HepG2 (cell line): Measurements from ENCODE around the gene RAD51. TPM values are rescaled to one million over a fixed set of nuclear protein-coding genes. Genes with fewer than 3 reads are reported as not detected.

Experiments
- ATAC-seq: fragments of 200-7000 bp; cut with Tn5 transposase; 3 replicates; pipeline ENCODE4 v1.9.1; 2020; ENCODE audit warnings: mild to moderate bottlenecking, moderate library complexity
- BruUV-seq: library from RNA; stranded (reverse); fragments of 400-500 nt; replicated peaks from 2 replicates; lab custom pipeline; 2021; lab: Mats Ljungman, UMichigan
- CTCF ChIA-PET: fragments of 300-600 bp; formaldehyde crosslinking; extraction: SDS; loops from one replicate; lab custom pipeline; 2021; ENCODE audit warnings: low total read pairs, inconsistent platforms, low intra/inter-chr PET ratio; lab: Yijun Ruan, JAX
- POLR2A ChIA-PET: fragments of 350-600 bp; sonication (Branson Sonifier 250); formaldehyde crosslinking; loops from one replicate; lab custom pipeline; 2020; ENCODE audit warnings: antibody characterized with exemption, inconsistent platforms; lab: Yijun Ruan, JAX
- DNase-seq: peaks from one replicate; pipeline ENCODE4 v3.0.0-alpha.2; 2015; ENCODE audit warnings: low spot score
- FAIRE-seq: peaks from 3 replicates; lab custom pipeline; 2011; peaks lifted over from hg19 to GRCh38; lab: Jason Lieb, UNC
- H2AFZ ChIP-seq: one replicate; pipeline ENCODE4 v1.6.1; 2011; ENCODE audit warnings: low read length, inconsistent platforms
- H3K27ac ChIP-seq: fragments of 300-600 bp; 3 replicates; pipeline ENCODE4 v1.8.0; 2011; ENCODE audit warnings: mixed run types, mild to moderate bottlenecking, mixed read lengths, low read length, inconsistent platforms; ENCODE audit not compliant: insufficient read depth; ENCODE audit errors: extremely low read length
- H3K27me3 ChIP-seq, 2 experiments: fragments of 200-600 bp in 1 of 2; 2 replicates in 1 of 2; 3 replicates in 1 of 2; pipeline versions ENCODE4 v1.6.0 to v1.8.0; 2011; ENCODE audit warnings: low read length in 2 of 2, mild to moderate bottlenecking in 2 of 2, moderate library complexity in 2 of 2, inconsistent platforms in 1 of 2; ENCODE audit not compliant: insufficient read depth in 2 of 2, control insufficient read depth in 1 of 2
- H3K36me3 ChIP-seq, 2 experiments: fragments of 200-600 bp in 1 of 2; replicated peaks in 1 of 2; 2 replicates in 1 of 2; 3 replicates in 1 of 2; pipeline versions ENCODE4 v1.5.1 to v1.8.0; 2011; ENCODE audit warnings: low read length in 2 of 2, inconsistent platforms in 1 of 2; ENCODE audit not compliant: insufficient read depth in 2 of 2, control insufficient read depth in 1 of 2
- H3K4me1 ChIP-seq: 2 replicates; pipeline ENCODE4 v1.5.1; 2012; ENCODE audit warnings: low read length, inconsistent platforms; ENCODE audit not compliant: insufficient read depth
- H3K4me2 ChIP-seq: 2 replicates; pipeline ENCODE4 v1.6.0; 2011; ENCODE audit warnings: low read depth, low read length, inconsistent platforms
- H3K4me3 ChIP-seq, 3 experiments: fragments of 200-600 bp in 1 of 3; sonication (generic), shearing (Covaris generic) in 1 of 3; replicated peaks in 1 of 3; 2 replicates each; pipeline ENCODE4 v1.5.1; 2011 to 2016; ENCODE audit warnings: low read length in 3 of 3, inconsistent platforms in 2 of 3, low read depth in 2 of 3, mild to moderate bottlenecking in 2 of 3, control low read depth in 1 of 3, mixed read lengths in 1 of 3; ENCODE audit not compliant: insufficient read depth in 1 of 3
- H3K79me2 ChIP-seq: one replicate; pipeline ENCODE4 v1.6.1; 2011; ENCODE audit warnings: low read length, inconsistent platforms; ENCODE audit not compliant: insufficient read depth
- H3K9ac ChIP-seq: 2 replicates; pipeline ENCODE4 v1.6.0; 2011; ENCODE audit warnings: mild to moderate bottlenecking, low read depth, low read length, inconsistent platforms; ENCODE audit not compliant: insufficient read depth
- H3K9me3 ChIP-seq: 2 replicates; pipeline ENCODE4 v1.5.1; 2012; ENCODE audit warnings: mild to moderate bottlenecking, low read length
- H4K20me1 ChIP-seq: 2 replicates; pipeline ENCODE4 v1.6.0; 2011; ENCODE audit warnings: inconsistent platforms, mild to moderate bottlenecking, low read length, moderate library complexity; ENCODE audit not compliant: insufficient read depth
- GZF1 ChIP-seq: sonication (generic); formaldehyde crosslinking; IDR thresholded peaks from 2 replicates; pipeline ENCODE4 v1.5.1; 2020; ENCODE audit warnings: mild to moderate bottlenecking, missing genetic modification reagents
- IRF1 ChIP-seq: sonication (generic); formaldehyde crosslinking; IDR thresholded peaks from 2 replicates; pipeline ENCODE4 v1.4.0; 2020; ENCODE audit warnings: low read depth, mild to moderate bottlenecking, missing genetic modification reagents
- KDM2A ChIP-seq: sonication (generic); formaldehyde crosslinking; IDR thresholded peaks from 2 replicates; pipeline ENCODE4 v1.4.0; 2020; ENCODE audit warnings: low read depth, missing genetic modification reagents, borderline replicate concordance
- KDM4B ChIP-seq: sonication (generic); formaldehyde crosslinking; IDR thresholded peaks from 2 replicates; pipeline ENCODE4 v1.4.0; 2020; ENCODE audit warnings: missing genetic modification reagents
- MED8 ChIP-seq: sonication (generic); formaldehyde crosslinking; IDR thresholded peaks from 2 replicates; pipeline ENCODE4 v1.8.1; 2023; ENCODE audit warnings: mild to moderate bottlenecking, missing genetic modification reagents; ENCODE audit not compliant: insufficient replicate concordance
- NCOA1 ChIP-seq: sonication (generic); formaldehyde crosslinking; IDR thresholded peaks from 2 replicates; pipeline ENCODE4 v1.9.0; 2021; ENCODE audit warnings: missing genetic modification reagents
- NFE2L1 ChIP-seq: sonication (generic); formaldehyde crosslinking; IDR thresholded peaks from 2 replicates; pipeline ENCODE4 v1.4.0; 2020; ENCODE audit warnings: missing genetic modification reagents, mild to moderate bottlenecking, borderline replicate concordance
- PATZ1 ChIP-seq: sonication (generic); formaldehyde crosslinking; IDR thresholded peaks from 2 replicates; pipeline ENCODE4 v1.4.0; 2020; ENCODE audit warnings: missing genetic modification reagents
- RFX5 ChIP-seq: IDR thresholded peaks from 2 replicates; pipeline ENCODE4 v1.6.1; 2011; ENCODE audit warnings: low read depth, low read length, improper control_type of control experiment
- SMARCE1 ChIP-seq: fragments of 450-650 bp; IDR thresholded peaks from 2 replicates; pipeline ENCODE4 v1.6.1; 2017; ENCODE audit warnings: borderline replicate concordance
- SPEN ChIP-seq: sonication (generic); formaldehyde crosslinking; IDR thresholded peaks from 2 replicates; pipeline ENCODE4 v1.5.1; 2020; ENCODE audit warnings: low read depth, mild to moderate bottlenecking, missing genetic modification reagents
- ZFP90 ChIP-seq: sonication (generic); formaldehyde crosslinking; IDR thresholded peaks from 2 replicates; pipeline ENCODE4 v1.8.0; 2022; ENCODE audit warnings: missing genetic modification reagents, mild to moderate bottlenecking, inconsistent platforms, borderline replicate concordance
- ZNF367 ChIP-seq: sonication (generic); formaldehyde crosslinking; IDR thresholded peaks from 2 replicates; pipeline ENCODE4 v1.4.0; 2020; ENCODE audit warnings: missing genetic modification reagents, borderline replicate concordance
- ZNF589 ChIP-seq: sonication (generic); formaldehyde crosslinking; conservative IDR thresholded peaks from 2 replicates; pipeline ENCODE4 v1.8.0; 2022; ENCODE audit warnings: mild to moderate bottlenecking, moderate library complexity, missing genetic modification reagents
- ZNF770 ChIP-seq: sonication (generic); formaldehyde crosslinking; IDR thresholded peaks from 2 replicates; pipeline ENCODE4 v1.5.0; 2020; ENCODE audit warnings: mild to moderate bottlenecking, missing genetic modification reagents
- ZNF850 ChIP-seq: sonication (generic); formaldehyde crosslinking; conservative IDR thresholded peaks from 2 replicates; pipeline ENCODE4 v1.9.0; 2021; ENCODE audit warnings: mild to moderate bottlenecking, missing genetic modification reagents
- ZNF883 ChIP-seq: sonication (generic); formaldehyde crosslinking; IDR thresholded peaks from 2 replicates; pipeline ENCODE4 v1.5.1; 2020; ENCODE audit warnings: mild to moderate bottlenecking, missing genetic modification reagents; ENCODE audit errors: not compliant biosample characterization
- WGBS: methylation state at CpG from one replicate; pipeline ENCODE4 v1.1.6; 2017; ENCODE audit warnings: low lambda C conversion rate; 5-methylcytosine and 5-hydroxymethylcytosine counted together
- in situ Hi-C: cut with HindIII; loops from 2 replicates; pipeline ENCODE4 v1.10.0; 2017; ENCODE audit warnings: low pct_unique_long_range_greater_than_20kb; ENCODE audit not compliant: extremely low pct_ligation_motif_present
- intact Hi-C: fragments of 100-400 bp; cut with micrococcal nuclease; formaldehyde crosslinking; loops from one replicate; pipeline ENCODE4 v1.10.0; 2022; ENCODE audit not compliant: unreplicated experiment
- polyA plus RNA-seq, 8 experiments: library from polyadenylated mRNA; depleted of rRNA in 3 of 8; stranded (reverse) in 7 of 8; unstranded in 1 of 8; fragments of >200 nt; fragmentation: Illumina TruSeq in 4 of 8; extraction: Trizol in 4 of 8; gene quantifications; 2 replicates each; pipeline versions ENCODE4 v1.2.1 to v1.2.3, GENCODE V29; 2011 to 2016; ENCODE audit warnings: low read depth in 4 of 8, missing spikeins in 1 of 8, mixed read lengths in 1 of 8; ENCODE audit not compliant: insufficient read depth in 1 of 8
- total RNA-seq, 5 experiments: library from RNA; depleted of rRNA; stranded (reverse); fragments of >200 nt; fragmentation: Illumina TruSeq; extraction: Trizol; gene quantifications; 2 replicates each; pipeline ENCODE4 v1.2.3, GENCODE V29; 2016; ENCODE audit warnings: low read depth in 1 of 5

RAD51 gene
- total and polyA plus RNA-seq, 2 of the 13 experiments (the other 11 are each of a cell fraction or from before 2014, with no cell fraction given), result 8.5 to 12.8 TPM

GRCh38 chr15:40691737-40692136 is 3.2 kb upstream of the RAD51 start:
- ATAC-seq (no peak), FAIRE-seq (no peak), DNase-seq (peak; percentile 21)
- H3K4me2 ChIP-seq, result no peak overlapping the region
- WGBS, result 95% methylated on average over 4 of the region's 4 CpGs
- H4K20me1 ChIP-seq, result no peaks in the 10 kb centered on the region
- in situ Hi-C loops, result loop anchor here (10.0 kb wide), 1 partner anchor 203 kb away; the partner anchor contains the start of gene VPS18
- TF ChIP-seq ZNF850 (CRISPR knock-in tag), result no peak
- no peak for TF ChIP-seq MED8
- TF ChIP-seq ZNF770 (CRISPR knock-in tag), result no peak
- TF ChIP-seq RFX5, result no peak
- TF ChIP-seq SPEN (CRISPR knock-in tag), result no peak
- TF ChIP-seq KDM2A (CRISPR knock-in tag), result no peak
- no peak for TF ChIP-seq ZFP90
- TF ChIP-seq NCOA1, result no peak
- no peak for TF ChIP-seq GZF1 (CRISPR knock-in tag)
- no peak for TF ChIP-seq ZNF367 (CRISPR knock-in tag)
- TF ChIP-seq SMARCE1, result no peak
- no peak for TF ChIP-seq KDM4B (CRISPR knock-in tag)
- no peak for TF ChIP-seq NFE2L1 (CRISPR knock-in tag)
- no peak for TF ChIP-seq PATZ1 (CRISPR knock-in tag)
- no peak for TF ChIP-seq IRF1 (CRISPR knock-in tag)
- no peak for TF ChIP-seq ZNF883 (CRISPR knock-in tag)
- no peak for TF ChIP-seq ZNF589
- ChIA-PET POLR2A (no interaction called here), CTCF (no interaction called here)
- H3K27me3 ChIP-seq, result peaks cover 0 to 5% of the 10 kb centered on the region in 2 experiments; a peak in 1 of 5 replicates
- H3K4me1 ChIP-seq, result peaks cover 18% of the 10 kb centered on the region
- H3K9me3 ChIP-seq, result no peaks in the 10 kb centered on the region
- H3K79me2 ChIP-seq, result peaks cover 13% of the 10 kb centered on the region
- H3K27ac ChIP-seq, result no peak overlapping the region
- BruUV-seq, result no TSS peak
- no peak overlapping the region for H3K9ac ChIP-seq
- intact Hi-C loops, result loop anchor here (10.0 kb wide), 1 partner anchor 97 kb away; the partner anchor contains the start of gene KNL1
- H3K36me3 ChIP-seq, result no peaks in the 10 kb centered on the region
- no peak overlapping the region for H2AFZ ChIP-seq
- H3K4me3 ChIP-seq, result no peak overlapping the region
